Measurements from ENCODE around the gene FILIP1.
A peak's percentile ranks its signal among the peaks of the same experiment; 100 is the strongest.

The FILIP1 gene

DNA sequence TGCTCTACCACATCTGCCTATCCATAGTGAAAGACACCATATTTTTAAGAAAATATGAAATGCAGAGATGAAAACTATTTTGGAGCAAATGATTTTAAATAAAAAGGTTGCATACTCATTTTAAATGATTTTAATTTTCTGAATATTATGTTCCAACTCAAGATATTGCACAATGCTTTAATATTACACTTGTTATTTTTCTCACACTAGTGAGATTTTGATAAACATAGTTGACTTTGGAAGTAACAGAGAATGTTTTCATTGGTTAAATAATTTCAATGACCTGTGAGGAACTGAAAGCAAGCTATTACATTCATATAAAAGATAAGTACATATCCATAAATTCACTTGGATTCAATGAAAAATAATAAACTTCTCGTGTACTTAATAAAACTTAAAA, 201.9 kb downstream of the FILIP1 start:
- no peak overlapping the region for H3K9ac ChIP-seq (ENCODE audit: low read depth, low read length)
- peaks cover 11% of the 10 kb centered on the region for H3K4me1 ChIP-seq (ENCODE audit: control insufficient read depth, insufficient read depth, low read length)
- H3K27me3 ChIP-seq (ENCODE audit: control insufficient read depth, insufficient read depth, low read length) = no peaks in the 10 kb centered on the region
- no peaks in the 10 kb centered on the region for H3K9me3 ChIP-seq (ENCODE audit: control insufficient read depth, insufficient read depth, low read length)
- no peak overlapping the region for H3K4me3 ChIP-seq (ENCODE audit: low read depth, low read length)
- no peaks in the 10 kb centered on the region for H3K36me3 ChIP-seq (ENCODE audit: control insufficient read depth, insufficient read depth, low read length)

DNA sequence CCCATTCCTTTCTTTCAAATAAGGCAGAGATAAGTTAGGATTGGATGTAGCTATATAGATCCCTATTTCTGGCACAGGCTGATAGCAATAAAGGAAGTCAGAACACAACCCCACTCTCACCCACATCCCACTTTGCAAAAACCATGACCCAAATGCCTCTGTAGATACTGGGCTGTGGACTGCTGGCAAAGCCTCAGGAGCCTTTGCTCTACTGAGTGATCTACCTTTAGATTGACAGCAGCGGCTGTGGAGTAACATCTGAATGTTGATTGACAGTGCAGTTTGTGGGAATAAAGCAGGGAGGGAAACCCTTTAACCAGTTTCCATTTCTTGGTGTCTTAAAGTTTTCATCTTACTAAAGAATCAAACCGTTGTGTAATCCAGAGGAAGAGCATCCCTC, 202.3 kb downstream of the FILIP1 start:
- Histone ChIP-seq H3K4me3 (ENCODE audit: low read depth, low read length) (no peak overlapping the region), H3K4me1 (ENCODE audit: control insufficient read depth, insufficient read depth, low read length) (peaks cover 11% of the 10 kb centered on the region), H3K9ac (ENCODE audit: low read depth, low read length) (no peak overlapping the region), H3K27me3 (ENCODE audit: control insufficient read depth, insufficient read depth, low read length) (no peaks in the 10 kb centered on the region), H3K36me3 (ENCODE audit: control insufficient read depth, insufficient read depth, low read length) (no peaks in the 10 kb centered on the region), H3K9me3 (ENCODE audit: control insufficient read depth, insufficient read depth, low read length) (no peaks in the 10 kb centered on the region)

DNA sequence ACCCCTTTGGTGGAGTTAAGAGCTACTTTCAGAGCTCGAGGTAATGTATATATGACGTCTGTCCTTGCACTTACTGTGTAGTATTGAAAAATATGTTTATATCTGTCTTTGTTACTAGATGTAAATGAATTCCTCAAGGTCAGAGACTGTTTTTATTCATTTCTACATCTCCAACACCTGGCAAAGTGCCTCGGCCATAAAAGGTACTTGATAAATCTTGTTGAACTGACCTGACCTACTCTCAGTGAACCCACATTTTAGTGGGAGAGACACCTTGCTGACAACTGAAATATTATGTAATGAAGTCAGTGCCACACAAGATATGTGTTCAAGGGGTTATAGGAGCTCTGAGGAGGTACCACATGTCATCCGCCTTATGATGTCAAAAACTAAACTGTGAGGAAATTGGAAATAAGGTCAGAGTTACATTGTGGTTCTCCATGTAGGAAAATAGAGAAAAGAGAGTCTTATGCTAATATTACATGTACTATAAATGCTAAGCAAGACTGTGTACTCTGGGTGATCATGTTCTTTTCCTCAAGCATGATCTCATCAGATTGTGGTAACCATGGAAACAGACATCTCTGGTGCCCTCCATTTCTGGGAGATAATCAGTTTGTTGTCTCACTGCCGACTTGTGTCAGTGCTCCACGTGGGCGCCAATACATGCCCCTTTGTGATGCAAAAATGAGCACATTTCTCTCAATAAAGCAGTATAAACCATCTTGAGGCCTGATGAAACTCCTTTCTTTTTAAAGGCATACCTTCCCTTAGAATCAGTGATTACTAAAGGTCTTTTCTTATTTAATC, 203.3 kb downstream of the FILIP1 start:
- no peak overlapping the region for H3K9ac ChIP-seq (ENCODE audit: low read depth, low read length)
- H3K4me3 ChIP-seq (ENCODE audit: low read depth, low read length) = no peak overlapping the region
- no peaks in the 10 kb centered on the region for H3K27me3 ChIP-seq (ENCODE audit: control insufficient read depth, insufficient read depth, low read length)
- peaks cover 11% of the 10 kb centered on the region for H3K4me1 ChIP-seq (ENCODE audit: control insufficient read depth, insufficient read depth, low read length)
- H3K36me3 ChIP-seq (ENCODE audit: control insufficient read depth, insufficient read depth, low read length) = no peaks in the 10 kb centered on the region
- H3K9me3 ChIP-seq (ENCODE audit: control insufficient read depth, insufficient read depth, low read length) = no peaks in the 10 kb centered on the region

DNA sequence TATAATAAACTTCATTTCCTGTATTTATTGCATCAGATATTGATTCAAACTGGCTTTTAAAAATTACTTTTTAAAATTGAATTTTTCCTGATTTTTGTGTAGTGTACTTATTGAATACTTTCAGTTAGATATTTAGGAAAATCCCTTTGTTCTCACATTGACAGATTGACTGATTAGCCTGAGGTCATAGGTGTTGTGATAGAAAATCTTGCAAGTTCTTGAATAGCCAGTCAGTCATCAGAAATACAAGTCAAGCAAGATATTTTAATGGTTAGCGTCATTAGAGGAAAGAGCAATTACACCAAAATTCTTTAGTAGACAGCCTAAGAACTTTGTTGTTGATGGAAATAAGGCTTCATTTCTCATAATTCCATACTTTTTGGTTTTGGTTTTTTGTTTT, 205.6 kb downstream of the FILIP1 start:
- Histone ChIP-seq H3K9me3 (ENCODE audit: control insufficient read depth, insufficient read depth, low read length) (no peaks in the 10 kb centered on the region), H3K9ac (ENCODE audit: low read depth, low read length) (no peak overlapping the region), H3K4me3 (ENCODE audit: low read depth, low read length) (no peak overlapping the region), H3K27me3 (ENCODE audit: control insufficient read depth, insufficient read depth, low read length) (no peaks in the 10 kb centered on the region), H3K36me3 (ENCODE audit: control insufficient read depth, insufficient read depth, low read length) (no peaks in the 10 kb centered on the region), H3K4me1 (ENCODE audit: control insufficient read depth, insufficient read depth, low read length) (peaks cover 11% of the 10 kb centered on the region)

DNA sequence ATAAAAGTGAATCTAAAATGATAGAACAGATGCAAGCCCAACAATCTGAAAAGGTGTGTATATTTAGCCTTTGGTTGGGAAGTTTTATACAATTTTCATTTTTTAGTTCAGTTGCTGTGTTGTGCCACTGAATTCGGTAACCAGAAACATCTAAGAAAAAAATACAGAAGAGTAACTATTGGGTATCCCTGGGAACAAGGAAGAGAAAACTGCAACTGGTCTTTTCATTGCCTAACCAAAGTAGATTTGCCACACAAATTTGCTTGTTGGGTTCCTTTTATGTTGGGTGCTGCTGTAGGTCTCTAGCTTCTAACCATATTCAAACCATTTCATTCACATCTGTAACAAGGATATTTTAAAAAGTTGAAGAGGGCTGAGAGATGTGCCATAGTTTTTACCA, 206.2 kb downstream of the FILIP1 start:
- H3K4me3 ChIP-seq (ENCODE audit: low read depth, low read length) = no peak overlapping the region

DNA sequence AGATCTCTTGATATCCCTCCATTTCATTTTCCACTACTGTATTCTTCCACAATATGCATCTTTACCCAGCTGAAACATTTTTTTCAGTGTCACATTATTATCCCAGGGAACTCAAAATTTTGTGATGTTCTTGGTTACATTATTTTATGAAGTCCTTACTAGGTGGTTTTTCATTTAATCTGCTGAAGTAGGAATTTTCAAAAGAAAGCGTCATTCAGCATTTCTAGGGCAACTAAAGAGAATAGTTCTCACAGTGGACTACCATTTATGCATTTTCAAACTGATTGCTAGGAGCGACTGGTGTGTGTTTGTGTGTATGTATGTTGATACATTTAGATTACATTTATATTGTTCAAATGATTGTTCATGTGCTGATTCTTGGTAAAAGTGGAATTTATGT, 206.6 kb downstream of the FILIP1 start:
- no peak overlapping the region for H3K9ac ChIP-seq (ENCODE audit: low read depth, low read length)
- no peaks in the 10 kb centered on the region for H3K27me3 ChIP-seq (ENCODE audit: control insufficient read depth, insufficient read depth, low read length)
- H3K9me3 ChIP-seq (ENCODE audit: control insufficient read depth, insufficient read depth, low read length) = no peaks in the 10 kb centered on the region
- no peak overlapping the region for H3K4me3 ChIP-seq (ENCODE audit: low read depth, low read length)
- H3K4me1 ChIP-seq (ENCODE audit: control insufficient read depth, insufficient read depth, low read length) = peaks cover 11% of the 10 kb centered on the region
- H3K36me3 ChIP-seq (ENCODE audit: control insufficient read depth, insufficient read depth, low read length) = no peaks in the 10 kb centered on the region

More for the DNA sequence above, 206.2 kb downstream of the FILIP1 start:
- no peak overlapping the region for H3K9ac ChIP-seq (ENCODE audit: low read depth, low read length)
- no peaks in the 10 kb centered on the region for H3K9me3 ChIP-seq (ENCODE audit: control insufficient read depth, insufficient read depth, low read length)
- no peaks in the 10 kb centered on the region for H3K27me3 ChIP-seq (ENCODE audit: control insufficient read depth, insufficient read depth, low read length)
- no peaks in the 10 kb centered on the region for H3K36me3 ChIP-seq (ENCODE audit: control insufficient read depth, insufficient read depth, low read length)
- peaks cover 11% of the 10 kb centered on the region for H3K4me1 ChIP-seq (ENCODE audit: control insufficient read depth, insufficient read depth, low read length)

DNA sequence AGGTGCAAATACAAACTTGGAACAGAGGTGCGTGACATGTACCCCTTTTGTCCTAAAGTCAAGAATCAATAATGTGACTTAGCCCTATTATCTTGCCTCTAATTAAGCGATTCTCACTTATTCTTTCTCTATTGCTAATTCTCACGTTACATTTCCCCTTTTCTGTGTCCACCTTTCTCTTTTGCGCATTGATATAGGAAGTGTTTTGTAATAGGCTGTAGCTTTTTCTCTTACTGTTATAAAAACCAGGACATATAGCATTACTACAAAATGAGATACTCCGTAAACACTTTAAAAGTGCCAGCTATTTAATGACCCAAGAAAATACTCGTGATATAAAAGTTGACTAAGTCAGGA, 208.3 kb downstream of the FILIP1 start:
- peak overlapping the region; percentile 47 for H3K4me3 ChIP-seq (ENCODE audit: low read depth, low read length)
- H3K27me3 ChIP-seq (ENCODE audit: control insufficient read depth, insufficient read depth, low read length) = no peaks in the 10 kb centered on the region
- no peak overlapping the region for H3K9ac ChIP-seq (ENCODE audit: low read depth, low read length)
- no peaks in the 10 kb centered on the region for H3K36me3 ChIP-seq (ENCODE audit: control insufficient read depth, insufficient read depth, low read length)
- no peaks in the 10 kb centered on the region for H3K9me3 ChIP-seq (ENCODE audit: control insufficient read depth, insufficient read depth, low read length)
- H3K4me1 ChIP-seq (ENCODE audit: control insufficient read depth, insufficient read depth, low read length) = peaks cover 19% of the 10 kb centered on the region

DNA sequence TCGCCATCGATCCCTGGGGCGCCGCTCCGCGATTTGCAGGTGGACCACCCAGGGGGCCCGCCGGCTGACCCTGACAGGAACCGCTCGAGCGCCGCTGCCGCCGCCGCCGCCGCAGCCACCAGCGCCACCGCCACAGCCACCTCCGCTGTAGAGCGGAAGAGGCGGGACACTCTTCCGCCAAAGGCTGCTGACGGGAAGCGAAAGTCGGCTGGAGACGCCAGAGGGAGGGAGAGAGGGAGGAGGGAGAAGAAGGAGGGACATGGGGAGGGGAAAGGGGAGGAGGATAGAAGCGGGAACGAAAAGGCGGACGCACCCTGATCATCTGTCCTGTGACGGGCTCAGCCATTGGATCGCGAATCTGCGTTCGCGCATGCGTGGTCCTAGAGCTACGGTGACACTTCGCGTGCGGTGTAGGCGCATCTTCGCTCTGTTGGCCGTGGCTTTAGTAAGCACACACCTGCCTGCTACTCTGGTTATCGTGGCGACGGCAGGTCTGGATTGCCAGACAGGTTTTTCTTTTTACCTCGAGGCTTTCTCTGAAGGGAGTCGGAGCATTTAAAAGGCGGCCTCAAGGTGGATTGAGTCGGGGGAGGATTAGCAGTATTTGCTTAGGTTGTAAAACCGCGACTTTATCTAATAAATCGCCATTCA, 208.8 kb downstream of the FILIP1 start, which contains the start of gene TMEM30A:
Gene TMEM30A, minus strand, starts transcription at position 161 of the 651 bp plus-strand sequence. Its CDS starts 154 bp downstream, at position 7.
- Histone ChIP-seq H3K27me3 (ENCODE audit: control insufficient read depth, insufficient read depth, low read length) (no peaks in the 10 kb centered on the region), H3K4me1 (ENCODE audit: control insufficient read depth, insufficient read depth, low read length) (peaks cover 19% of the 10 kb centered on the region), H3K9me3 (ENCODE audit: control insufficient read depth, insufficient read depth, low read length) (no peaks in the 10 kb centered on the region), H3K4me3 (ENCODE audit: low read depth, low read length) (peak within 1 kb of the TSS; percentile 82), H3K36me3 (ENCODE audit: control insufficient read depth, insufficient read depth, low read length) (no peaks in the 10 kb centered on the region), H3K9ac (ENCODE audit: low read depth, low read length) (peak within 1 kb of the TSS; percentile 27)

DNA sequence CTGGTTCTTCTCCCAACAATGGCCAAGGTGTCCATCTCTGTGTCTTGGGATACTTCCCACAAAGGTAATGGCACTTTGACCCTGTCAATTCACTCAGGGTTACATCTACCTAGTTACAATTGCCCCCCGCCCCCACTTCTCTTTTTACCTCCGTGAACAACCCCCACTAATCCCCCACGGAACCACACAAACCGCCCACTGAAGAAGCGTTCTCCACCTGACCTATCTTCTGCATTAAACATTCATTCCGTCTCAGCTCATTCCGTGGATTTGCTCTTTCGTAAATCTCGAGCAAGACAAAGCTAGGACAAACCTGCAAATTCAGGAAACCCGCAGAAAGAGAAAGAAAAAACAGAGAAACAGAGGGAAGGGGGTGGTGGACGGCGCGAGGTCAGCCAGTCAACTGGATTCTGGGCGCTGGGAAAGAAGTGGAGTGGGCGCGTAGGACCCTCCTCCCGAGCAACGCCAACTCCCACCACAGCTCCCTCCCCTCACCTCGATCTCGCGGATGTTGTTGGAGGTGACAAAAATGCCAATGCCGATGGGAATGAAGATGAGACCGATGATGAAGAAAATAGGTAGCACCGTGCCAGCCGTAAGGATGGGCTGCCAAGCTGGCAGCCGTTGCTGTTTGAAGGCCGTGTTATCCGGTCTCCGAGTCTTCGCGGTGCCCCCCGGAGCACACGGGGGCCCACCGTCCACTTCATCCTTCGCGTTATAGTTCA, 209.5 kb downstream of the FILIP1 start:
- Histone ChIP-seq H3K4me1 (ENCODE audit: control insufficient read depth, insufficient read depth, low read length) (peaks cover 23% of the 10 kb centered on the region), H3K27me3 (ENCODE audit: control insufficient read depth, insufficient read depth, low read length) (no peaks in the 10 kb centered on the region), H3K9ac (ENCODE audit: low read depth, low read length) (peak overlapping the region; percentile 27), H3K36me3 (ENCODE audit: control insufficient read depth, insufficient read depth, low read length) (no peaks in the 10 kb centered on the region), H3K9me3 (ENCODE audit: control insufficient read depth, insufficient read depth, low read length) (no peaks in the 10 kb centered on the region), H3K4me3 (ENCODE audit: low read depth, low read length) (peak overlapping the region; percentile 82)

DNA sequence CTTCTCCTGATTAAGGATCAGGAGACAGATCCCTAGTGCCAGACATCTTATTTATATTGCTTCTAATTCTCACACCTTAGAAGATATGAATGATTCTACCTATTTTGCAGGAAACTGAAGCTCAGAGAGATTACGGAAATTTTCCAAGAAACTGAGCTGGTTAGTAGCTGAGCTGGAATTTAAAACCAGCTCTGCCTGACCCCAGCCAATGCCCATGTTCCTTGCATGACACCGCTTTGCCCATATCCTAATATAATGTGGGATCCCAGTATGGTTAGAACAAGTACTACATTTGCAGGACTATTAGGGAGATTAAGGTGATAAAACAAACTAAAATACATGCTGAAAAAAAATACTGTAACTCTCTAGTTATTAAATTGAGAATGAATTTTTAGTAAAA, 210.9 kb downstream of the FILIP1 start:
- Histone ChIP-seq H3K4me3 (ENCODE audit: low read depth, low read length) (peak overlapping the region; percentile 82), H3K27me3 (ENCODE audit: control insufficient read depth, insufficient read depth, low read length) (no peaks in the 10 kb centered on the region), H3K9me3 (ENCODE audit: control insufficient read depth, insufficient read depth, low read length) (no peaks in the 10 kb centered on the region), H3K4me1 (ENCODE audit: control insufficient read depth, insufficient read depth, low read length) (peaks cover 27% of the 10 kb centered on the region), H3K36me3 (ENCODE audit: control insufficient read depth, insufficient read depth, low read length) (no peaks in the 10 kb centered on the region), H3K9ac (ENCODE audit: low read depth, low read length) (no peak overlapping the region)

DNA sequence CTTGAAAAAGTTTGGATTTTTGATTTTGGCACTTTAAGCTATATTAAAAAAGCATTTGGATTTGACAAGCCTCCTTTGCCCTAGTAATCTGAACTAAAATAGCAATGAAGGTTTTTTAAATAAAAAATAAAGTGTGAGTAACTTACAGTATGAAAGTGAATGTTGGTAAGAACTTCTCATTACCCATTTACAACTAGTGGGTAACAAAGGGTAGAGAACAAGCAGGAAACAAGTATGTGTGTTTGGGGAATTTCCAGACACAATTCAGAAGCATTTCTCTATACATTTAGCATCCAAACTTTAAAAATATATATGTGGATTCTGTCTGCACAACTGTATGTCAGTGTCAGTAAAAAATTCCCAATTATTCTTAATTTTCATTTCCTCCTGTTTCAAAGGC, 211.9 kb downstream of the FILIP1 start:
- peak overlapping the region; percentile 82 for H3K4me3 ChIP-seq (ENCODE audit: low read depth, low read length)
- no peak overlapping the region for H3K9ac ChIP-seq (ENCODE audit: low read depth, low read length)
- H3K27me3 ChIP-seq (ENCODE audit: control insufficient read depth, insufficient read depth, low read length) = no peaks in the 10 kb centered on the region
- H3K4me1 ChIP-seq (ENCODE audit: control insufficient read depth, insufficient read depth, low read length) = peaks cover 27% of the 10 kb centered on the region
- H3K9me3 ChIP-seq (ENCODE audit: control insufficient read depth, insufficient read depth, low read length) = no peaks in the 10 kb centered on the region
- no peaks in the 10 kb centered on the region for H3K36me3 ChIP-seq (ENCODE audit: control insufficient read depth, insufficient read depth, low read length)

Measured in iPS-15b (cell line).